Panc1 (cell line): ENCODE results near the gene SCARF2.

Source experiments
- POLR2AphosphoS5 ChIP-seq: IDR thresholded peaks from 2 replicates; pipeline ENCODE4 v1.6.1; 2012; ENCODE audit warnings: mild to moderate bottlenecking, low read depth, low read length, moderate library complexity
- TF ChIP-seq, protein P1 (sequence below): fragments of 450-650 bp; IDR thresholded peaks from 2 replicates; pipeline ENCODE4 v1.5.1; 2017; ENCODE audit warnings: mild to moderate bottlenecking
- TF ChIP-seq, protein P2 (sequence below), 2 experiments: IDR thresholded peaks; 2 replicates each; pipeline ENCODE4 v1.6.1; 2011 to 2012; ENCODE audit warnings: low read depth in 2 of 2, control low read depth in 1 of 2, low read length in 1 of 2, mild to moderate bottlenecking in 1 of 2, moderate library complexity in 1 of 2; ENCODE audit not compliant: insufficient read depth in 1 of 2

DNA sequence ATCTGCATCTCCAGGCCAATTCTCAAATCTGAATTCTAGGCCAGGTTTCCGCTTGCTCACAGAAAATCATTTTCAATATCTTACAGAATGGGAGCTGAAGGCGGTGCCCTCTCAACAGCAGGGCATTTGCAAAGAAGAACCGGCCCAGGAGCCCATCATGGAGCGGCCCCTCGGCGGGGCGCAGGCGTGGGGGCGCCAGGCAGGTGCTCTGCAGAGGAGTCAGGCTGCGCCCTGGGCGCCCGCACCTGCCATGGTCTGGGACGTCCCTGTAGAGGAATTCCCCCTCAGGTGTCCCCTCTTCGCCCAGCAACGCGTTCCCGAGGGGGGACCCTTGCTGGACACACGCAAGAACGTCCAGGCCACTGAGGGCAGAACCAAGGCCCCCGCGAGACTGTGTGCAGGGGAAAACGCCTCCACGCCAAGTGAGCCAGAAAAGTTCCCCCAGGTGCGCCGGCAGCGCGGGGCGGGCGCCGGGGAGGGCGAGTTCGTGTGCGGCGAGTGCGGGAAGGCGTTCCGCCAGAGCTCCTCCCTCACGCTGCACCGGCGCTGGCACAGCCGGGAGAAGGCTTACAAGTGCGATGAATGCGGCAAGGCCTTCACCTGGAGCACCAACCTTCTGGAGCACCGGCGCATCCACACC is 32.2 kb downstream of the SCARF2 start:
- TF ChIP-seq, protein P1, sequence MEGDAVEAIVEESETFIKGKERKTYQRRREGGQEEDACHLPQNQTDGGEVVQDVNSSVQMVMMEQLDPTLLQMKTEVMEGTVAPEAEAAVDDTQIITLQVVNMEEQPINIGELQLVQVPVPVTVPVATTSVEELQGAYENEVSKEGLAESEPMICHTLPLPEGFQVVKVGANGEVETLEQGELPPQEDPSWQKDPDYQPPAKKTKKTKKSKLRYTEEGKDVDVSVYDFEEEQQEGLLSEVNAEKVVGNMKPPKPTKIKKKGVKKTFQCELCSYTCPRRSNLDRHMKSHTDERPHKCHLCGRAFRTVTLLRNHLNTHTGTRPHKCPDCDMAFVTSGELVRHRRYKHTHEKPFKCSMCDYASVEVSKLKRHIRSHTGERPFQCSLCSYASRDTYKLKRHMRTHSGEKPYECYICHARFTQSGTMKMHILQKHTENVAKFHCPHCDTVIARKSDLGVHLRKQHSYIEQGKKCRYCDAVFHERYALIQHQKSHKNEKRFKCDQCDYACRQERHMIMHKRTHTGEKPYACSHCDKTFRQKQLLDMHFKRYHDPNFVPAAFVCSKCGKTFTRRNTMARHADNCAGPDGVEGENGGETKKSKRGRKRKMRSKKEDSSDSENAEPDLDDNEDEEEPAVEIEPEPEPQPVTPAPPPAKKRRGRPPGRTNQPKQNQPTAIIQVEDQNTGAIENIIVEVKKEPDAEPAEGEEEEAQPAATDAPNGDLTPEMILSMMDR, result no peak
- no peak for TF ChIP-seq POLR2AphosphoS5
- TF ChIP-seq, protein P2, sequence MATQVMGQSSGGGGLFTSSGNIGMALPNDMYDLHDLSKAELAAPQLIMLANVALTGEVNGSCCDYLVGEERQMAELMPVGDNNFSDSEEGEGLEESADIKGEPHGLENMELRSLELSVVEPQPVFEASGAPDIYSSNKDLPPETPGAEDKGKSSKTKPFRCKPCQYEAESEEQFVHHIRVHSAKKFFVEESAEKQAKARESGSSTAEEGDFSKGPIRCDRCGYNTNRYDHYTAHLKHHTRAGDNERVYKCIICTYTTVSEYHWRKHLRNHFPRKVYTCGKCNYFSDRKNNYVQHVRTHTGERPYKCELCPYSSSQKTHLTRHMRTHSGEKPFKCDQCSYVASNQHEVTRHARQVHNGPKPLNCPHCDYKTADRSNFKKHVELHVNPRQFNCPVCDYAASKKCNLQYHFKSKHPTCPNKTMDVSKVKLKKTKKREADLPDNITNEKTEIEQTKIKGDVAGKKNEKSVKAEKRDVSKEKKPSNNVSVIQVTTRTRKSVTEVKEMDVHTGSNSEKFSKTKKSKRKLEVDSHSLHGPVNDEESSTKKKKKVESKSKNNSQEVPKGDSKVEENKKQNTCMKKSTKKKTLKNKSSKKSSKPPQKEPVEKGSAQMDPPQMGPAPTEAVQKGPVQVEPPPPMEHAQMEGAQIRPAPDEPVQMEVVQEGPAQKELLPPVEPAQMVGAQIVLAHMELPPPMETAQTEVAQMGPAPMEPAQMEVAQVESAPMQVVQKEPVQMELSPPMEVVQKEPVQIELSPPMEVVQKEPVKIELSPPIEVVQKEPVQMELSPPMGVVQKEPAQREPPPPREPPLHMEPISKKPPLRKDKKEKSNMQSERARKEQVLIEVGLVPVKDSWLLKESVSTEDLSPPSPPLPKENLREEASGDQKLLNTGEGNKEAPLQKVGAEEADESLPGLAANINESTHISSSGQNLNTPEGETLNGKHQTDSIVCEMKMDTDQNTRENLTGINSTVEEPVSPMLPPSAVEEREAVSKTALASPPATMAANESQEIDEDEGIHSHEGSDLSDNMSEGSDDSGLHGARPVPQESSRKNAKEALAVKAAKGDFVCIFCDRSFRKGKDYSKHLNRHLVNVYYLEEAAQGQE (IDR thresholded peaks at IDR 0.05; ENCODE audit: insufficient read depth in 1 of 2, low read depth in 2 of 2, low read length in 1 of 2), result no peak
